ENCODE results near the gene GAGE12D. TPM values are rescaled to one million over a fixed set of nuclear protein-coding genes. Genes with fewer than 3 reads are reported as not detected.
"Not testable (repeated sequence)": the region's sequence is repeated elsewhere in the genome, so short reads cannot be mapped to it uniquely, and the experiment has no call there.

Gene GAGE12D, protein sequence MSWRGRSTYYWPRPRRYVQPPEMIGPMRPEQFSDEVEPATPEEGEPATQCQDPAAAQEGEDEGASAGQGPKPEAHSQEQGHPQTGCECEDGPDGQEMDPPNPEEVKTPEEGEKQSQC
- total RNA-seq = not detected in 2 replicates

DNA sequence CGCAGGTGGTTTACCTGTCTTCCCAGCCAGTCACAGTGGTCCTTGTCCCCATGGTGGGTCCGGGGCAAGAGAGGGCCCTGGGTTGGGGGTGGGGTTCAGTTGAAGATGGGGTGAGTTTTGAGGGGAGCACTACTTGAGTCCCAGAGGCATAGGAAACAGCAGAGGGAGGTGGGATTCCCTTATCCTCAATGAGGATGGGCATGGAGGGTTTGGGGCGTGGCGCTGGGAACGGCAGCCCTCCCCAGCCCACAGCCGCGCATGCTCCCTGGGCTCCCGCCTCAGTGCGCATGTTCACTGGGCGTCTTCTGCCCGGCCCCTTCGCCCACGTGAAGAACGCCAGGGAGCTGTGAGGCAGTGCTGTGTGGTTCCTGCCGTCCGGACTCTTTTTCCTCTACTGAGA lies at the start of gene GAGE12D:
Gene GAGE12D (plus strand): TSS at position 301 of the 400 bp plus-strand sequence. CDS start 1,155 bp downstream, outside the sequence.
- not testable (repeated sequence) for DNase-seq

GRCh38 chrX:49531877-49532276 lies 9.7 kb upstream of the GAGE12D start, which contains the start of gene GAGE12C:
Gene GAGE12C (plus strand): TSS chrX:49532177. CDS start chrX:49533332, 1,155 bp downstream.
- not testable (repeated sequence) for DNase-seq

- DNase-seq = not testable (repeated sequence)
Measured at GRCh38 chrX:49550989-49551388, 9.5 kb downstream of the GAGE12D start, which contains the start of gene GAGE12E. Gene GAGE12E (plus strand): TSS chrX:49551289. CDS start chrX:49552444, 1,155 bp downstream.

DNA sequence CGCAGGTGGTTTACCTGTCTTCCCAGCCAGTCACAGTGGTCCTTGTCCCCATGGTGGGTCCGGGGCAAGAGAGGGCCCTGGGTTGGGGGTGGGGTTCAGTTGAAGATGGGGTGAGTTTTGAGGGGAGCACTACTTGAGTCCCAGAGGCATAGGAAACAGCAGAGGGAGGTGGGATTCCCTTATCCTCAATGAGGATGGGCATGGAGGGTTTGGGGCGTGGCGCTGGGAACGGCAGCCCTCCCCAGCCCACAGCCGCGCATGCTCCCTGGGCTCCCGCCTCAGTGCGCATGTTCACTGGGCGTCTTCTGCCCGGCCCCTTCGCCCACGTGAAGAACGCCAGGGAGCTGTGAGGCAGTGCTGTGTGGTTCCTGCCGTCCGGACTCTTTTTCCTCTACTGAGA lies 19.0 kb downstream of the GAGE12D start, which contains the start of gene GAGE12F:
Gene GAGE12F (plus strand): TSS at position 301 of the 400 bp plus-strand sequence. CDS start 1,155 bp downstream, outside the sequence.
- not testable (repeated sequence) for DNase-seq

DNA sequence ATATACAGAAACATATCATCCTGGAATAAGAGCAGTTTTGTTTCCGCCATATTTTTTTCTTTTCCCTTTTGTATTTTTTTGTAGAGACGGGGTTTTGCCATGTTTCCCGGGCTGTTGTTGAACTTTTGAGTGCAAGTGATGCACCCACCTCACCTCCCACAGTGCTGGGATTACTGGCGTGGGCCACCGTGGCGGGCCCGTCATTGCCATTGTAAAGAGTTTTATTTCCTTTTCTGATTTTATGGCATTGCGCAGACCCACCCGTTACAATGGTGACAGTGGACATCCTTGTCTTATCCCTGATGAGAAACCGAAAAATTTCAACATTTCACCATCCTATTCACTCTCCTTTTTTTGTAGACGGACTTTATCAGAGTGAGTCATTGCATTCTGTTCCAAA lies 27.2 kb downstream of the GAGE12D start:
- DNase-seq = not testable (repeated sequence)

- not testable (repeated sequence) for DNase-seq
Measured at GRCh38 chrX:49569152-49569551, 27.6 kb downstream of the GAGE12D start.

DNA sequence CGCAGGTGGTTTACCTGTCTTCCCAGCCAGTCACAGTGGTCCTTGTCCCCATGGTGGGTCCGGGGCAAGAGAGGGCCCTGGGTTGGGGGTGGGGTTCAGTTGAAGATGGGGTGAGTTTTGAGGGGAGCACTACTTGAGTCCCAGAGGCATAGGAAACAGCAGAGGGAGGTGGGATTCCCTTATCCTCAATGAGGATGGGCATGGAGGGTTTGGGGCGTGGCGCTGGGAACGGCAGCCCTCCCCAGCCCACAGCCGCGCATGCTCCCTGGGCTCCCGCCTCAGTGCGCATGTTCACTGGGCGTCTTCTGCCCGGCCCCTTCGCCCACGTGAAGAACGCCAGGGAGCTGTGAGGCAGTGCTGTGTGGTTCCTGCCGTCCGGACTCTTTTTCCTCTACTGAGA lies 28.6 kb downstream of the GAGE12D start, which contains the start of gene GAGE12G:
Gene GAGE12G (plus strand): TSS at position 301 of the 400 bp plus-strand sequence. CDS start 1,155 bp downstream, outside the sequence.
- DNase-seq = not testable (repeated sequence)

DNA sequence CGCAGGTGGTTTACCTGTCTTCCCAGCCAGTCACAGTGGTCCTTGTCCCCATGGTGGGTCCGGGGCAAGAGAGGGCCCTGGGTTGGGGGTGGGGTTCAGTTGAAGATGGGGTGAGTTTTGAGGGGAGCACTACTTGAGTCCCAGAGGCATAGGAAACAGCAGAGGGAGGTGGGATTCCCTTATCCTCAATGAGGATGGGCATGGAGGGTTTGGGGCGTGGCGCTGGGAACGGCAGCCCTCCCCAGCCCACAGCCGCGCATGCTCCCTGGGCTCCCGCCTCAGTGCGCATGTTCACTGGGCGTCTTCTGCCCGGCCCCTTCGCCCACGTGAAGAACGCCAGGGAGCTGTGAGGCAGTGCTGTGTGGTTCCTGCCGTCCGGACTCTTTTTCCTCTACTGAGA lies 38.1 kb downstream of the GAGE12D start, which contains the start of gene GAGE12H:
Gene GAGE12H (plus strand): TSS at position 301 of the 400 bp plus-strand sequence. CDS start 1,155 bp downstream, outside the sequence.
- not testable (repeated sequence) for DNase-seq

GRCh38 chrX:49589196-49589595 lies 47.7 kb downstream of the GAGE12D start, which contains the start of gene GAGE2A:
Gene GAGE2A (plus strand): TSS chrX:49589496. CDS start chrX:49590651, 1,155 bp downstream.
- DNase-seq = not testable (repeated sequence)

DNA sequence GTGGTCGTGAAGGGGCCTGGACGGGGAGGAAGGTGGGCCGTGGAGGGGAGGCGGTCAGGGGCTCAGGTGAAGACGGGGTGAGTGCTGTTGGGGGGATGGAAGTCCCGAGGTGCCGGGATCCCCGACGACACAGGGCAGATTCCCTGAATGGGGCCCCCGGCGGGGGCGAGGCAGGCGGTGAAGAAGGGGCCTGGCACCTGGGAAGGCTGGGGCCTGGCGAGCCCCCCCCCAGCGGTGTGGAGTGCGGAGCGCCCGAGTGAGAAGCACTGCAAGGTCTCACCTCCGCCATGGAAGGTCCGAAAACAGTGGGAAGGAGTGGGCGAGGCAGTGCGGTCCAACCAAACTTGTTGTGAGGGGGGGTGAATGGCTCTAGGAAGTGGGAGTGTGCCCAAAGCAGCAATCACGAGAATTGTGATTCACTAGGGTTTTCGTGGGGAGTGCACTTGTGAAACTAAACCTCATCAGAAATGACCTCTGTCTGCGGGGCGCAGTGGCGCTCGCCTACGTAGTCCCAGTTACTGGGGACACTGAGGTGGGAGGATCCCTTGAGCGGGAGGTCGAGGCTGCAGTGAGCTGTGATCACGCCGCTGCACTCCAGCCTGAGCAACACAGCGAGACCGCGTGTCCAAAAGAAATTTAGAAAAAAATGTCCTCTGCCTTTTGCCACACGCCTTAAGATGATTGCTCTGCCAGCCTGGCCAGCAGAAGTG lies 48.4 kb downstream of the GAGE12D start:
- DNase-seq = not testable (repeated sequence)

DNA sequence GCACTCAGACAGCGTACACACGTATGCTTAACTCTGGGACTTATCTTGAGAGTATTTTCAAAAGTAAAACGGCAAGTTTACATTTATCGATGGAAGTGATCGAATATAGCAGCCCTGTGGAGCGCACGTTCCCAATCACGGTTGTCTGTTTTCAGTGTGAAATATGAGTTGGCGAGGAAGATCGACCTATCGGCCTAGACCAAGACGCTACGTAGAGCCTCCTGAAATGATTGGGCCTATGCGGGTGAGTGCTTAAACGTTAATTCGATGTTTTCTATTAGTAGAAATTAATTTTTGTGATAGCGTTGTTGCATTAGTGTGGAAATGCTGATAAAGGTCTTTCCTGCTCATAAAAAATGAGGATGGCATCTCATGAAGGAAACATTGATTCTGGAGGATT lies 49.0 kb downstream of the GAGE12D start:
- not testable (repeated sequence) for DNase-seq

Other genes with a start within 250 kb of the GAGE12D start
- gene GAGE10, start 238.1 kb upstream of the GAGE12D start, total RNA-seq = not detected in 2 replicates
- gene GAGE12J, start 219.7 kb upstream of the GAGE12D start, total RNA-seq = not detected in 2 replicates
- gene GAGE13, start 210.2 kb upstream of the GAGE12D start, total RNA-seq = not detected in 2 replicates
- gene GAGE12C, start 9.6 kb upstream of the GAGE12D start, total RNA-seq = not detected in 2 replicates
- not detected in 2 replicates for gene GAGE12E, start 9.6 kb downstream of the GAGE12D start, total RNA-seq
- gene GAGE12F, start 19.1 kb downstream of the GAGE12D start, total RNA-seq = not detected in 2 replicates
- gene GAGE12G, start 28.7 kb downstream of the GAGE12D start, total RNA-seq = not detected in 2 replicates
- gene GAGE12H, start 38.2 kb downstream of the GAGE12D start, total RNA-seq = not detected in 2 replicates
- gene GAGE2A, start 47.8 kb downstream of the GAGE12D start, total RNA-seq = not detected in 2 replicates
- gene GAGE1, start 57.3 kb downstream of the GAGE12D start, total RNA-seq = not detected in 2 replicates
- not detected in 2 replicates for gene PAGE1, start 154.3 kb downstream of the GAGE12D start, total RNA-seq

All from dermis blood vessel endothelial cell (primary cell).